Lower lobe of right lung (tissue), 2 donors: Measurements from ENCODE around the gene DHCR24. TPM values are rescaled to one million over a fixed set of nuclear protein-coding genes. Genes with fewer than 3 reads are reported as not detected.
A peak's percentile ranks its signal among the peaks of the same experiment; 100 is the strongest.

Source experiments
- ATAC-seq, 2 donors: fragments of 200-7000 bp; cut with Tn5 transposase; one replicate each; pipeline ENCODE4 v1.9.1; 2020 to 2022; ENCODE audit warnings: mild to moderate bottlenecking in 2 of 2, moderate library complexity in 2 of 2
- DNase-seq: peaks from one replicate; pipeline ENCODE4 v3.0.0-alpha.2; 2020
- H3K27ac ChIP-seq: fragments of 200-600 bp; one replicate; pipeline ENCODE4 v1.8.0; 2022
- H3K27me3 ChIP-seq: fragments of 200-600 bp; one replicate; pipeline ENCODE4 v1.8.0; 2022; ENCODE audit warnings: low read depth
- H3K36me3 ChIP-seq: fragments of 200-600 bp; one replicate; pipeline ENCODE4 v1.8.0; 2022; ENCODE audit warnings: mild to moderate bottlenecking
- H3K4me1 ChIP-seq: fragments of 200-600 bp; one replicate; pipeline ENCODE4 v1.8.0; 2022
- H3K4me3 ChIP-seq: fragments of 200-600 bp; one replicate; pipeline ENCODE4 v1.8.0; 2022; ENCODE audit warnings: mild to moderate bottlenecking
- H3K9me3 ChIP-seq: fragments of 200-600 bp; one replicate; pipeline ENCODE4 v1.8.0; 2022
- CTCF ChIP-seq: fragments of 200-600 bp; IDR thresholded peaks from one replicate; pipeline ENCODE4 v1.8.0; 2022; ENCODE audit warnings: antibody characterized with exemption, mild to moderate bottlenecking
- intact Hi-C: fragments of 100-400 bp; cut with DNase I; formaldehyde crosslinking; loops from one replicate; pipeline ENCODE4 v1.11.0; 2022
- total RNA-seq: library from RNA; stranded (reverse); fragmentation: NEBNext Ultra II Directional; extraction: Animal tissue kit (Norgen Biotek cat#: 25700); gene quantifications from one replicate; pipeline ENCODE4 v1.2.1, GENCODE V29; 2021
- donor health status: DM: no; HTN: yes; CAD: no; lungs with severe emphysema.

Gene DHCR24
- total RNA-seq, 1 donor from 2014 or later, result 674 TPM

- no peaks in the 10 kb centered on the region for H3K4me1 ChIP-seq
- no peaks in the 10 kb centered on the region for H3K9me3 ChIP-seq
- H3K36me3 ChIP-seq, result no peaks in the 10 kb centered on the region
- no peak for ATAC-seq
- H3K27ac ChIP-seq, result no peak overlapping the region
- no peak overlapping the region for H3K4me3 ChIP-seq
- TF ChIP-seq CTCF, result no peak
- peak; percentile 21 for DNase-seq
- intact Hi-C loops, result no loop called here
- H3K27me3 ChIP-seq, result peaks cover 4% of the 10 kb centered on the region
These were observed 75.0 kb downstream of the DHCR24 start for GRCh38 chr1:54811739-54812655.

GRCh38 chr1:54811066-54811465 is 75.9 kb downstream of the DHCR24 start:
- no peaks in the 10 kb centered on the region for H3K36me3 ChIP-seq
- no peak overlapping the region for H3K4me3 ChIP-seq
- DNase-seq (peak; percentile 5), ATAC-seq (no peak)
- H3K27me3 ChIP-seq, result peaks cover 4% of the 10 kb centered on the region
- H3K4me1 ChIP-seq, result no peaks in the 10 kb centered on the region
- no peak overlapping the region for H3K27ac ChIP-seq
- no peak for TF ChIP-seq CTCF
- intact Hi-C loops, result no loop called here
- H3K9me3 ChIP-seq, result no peaks in the 10 kb centered on the region

- H3K36me3 ChIP-seq, result no peaks in the 10 kb centered on the region
- ATAC-seq (peak; percentile 81 to 92), DNase-seq (peak; percentile 65)
- H3K27ac ChIP-seq, result no peak overlapping the region
- intact Hi-C loops, result no loop called here
- peak; percentile 79 for TF ChIP-seq CTCF
- no peaks in the 10 kb centered on the region for H3K4me1 ChIP-seq
- H3K9me3 ChIP-seq, result no peaks in the 10 kb centered on the region
- no peak overlapping the region for H3K4me3 ChIP-seq
- peaks cover 4% of the 10 kb centered on the region for H3K27me3 ChIP-seq
These were observed 76.6 kb downstream of the DHCR24 start for GRCh38 chr1:54810153-54810942.

GRCh38 chr1:54809496-54810074 is 77.4 kb downstream of the DHCR24 start:
- ATAC-seq, result no peak
- Histone ChIP-seq H3K27me3 (peaks cover 4% of the 10 kb centered on the region), H3K27ac (no peak overlapping the region), H3K36me3 (no peaks in the 10 kb centered on the region), H3K4me3 (no peak overlapping the region), H3K4me1 (no peaks in the 10 kb centered on the region), H3K9me3 (no peaks in the 10 kb centered on the region)
- TF ChIP-seq CTCF, result no peak
- DNase-seq, result no peak
- intact Hi-C loops, result no loop called here

- Histone ChIP-seq H3K9me3 (no peaks in the 10 kb centered on the region), H3K4me3 (no peak overlapping the region), H3K36me3 (no peaks in the 10 kb centered on the region), H3K4me1 (no peaks in the 10 kb centered on the region), H3K27ac (no peak overlapping the region), H3K27me3 (no peaks in the 10 kb centered on the region)
- DNase-seq, result no peak
- TF ChIP-seq CTCF, result no peak
- intact Hi-C loops, result no loop called here
- no peak for ATAC-seq
These were observed 78.4 kb downstream of the DHCR24 start for GRCh38 chr1:54808443-54809207.
